Gastrocnemius medialis (tissue), 4 donors: ENCODE results near the gene TPX2. TPM values are rescaled to one million over a fixed set of nuclear protein-coding genes. Genes with fewer than 3 reads are reported as not detected.

Experiments
- ATAC-seq, 2 donors: fragments of 150-250 bp; one replicate each; pipeline ENCODE4 v1.9.1; 2016
- DNase-seq, 2 donors: peaks; one replicate each; pipeline ENCODE4 v3.0.0-alpha.2; 2019
- H3K27ac ChIP-seq, 4 donors: fragments of 200-600 bp; sonication (generic); 1 replicate in 1 of 4; 2 replicates in 3 of 4; pipeline ENCODE4 v1.5.1; 2016 to 2018; ENCODE audit warnings: mild to moderate bottlenecking in 2 of 4, moderate library complexity in 1 of 4
- H3K27me3 ChIP-seq, 3 donors: fragments of 200-600 bp; sonication (generic) in 2 of 3; 1 replicate in 1 of 3; 2 replicates in 2 of 3; pipeline versions ENCODE4 v1.5.1 to v1.6.0; 2016 to 2019; ENCODE audit warnings: mild to moderate bottlenecking in 1 of 3, moderate library complexity in 1 of 3
- H3K36me3 ChIP-seq, 2 donors: fragments of 200-600 bp; sonication (generic) in 1 of 2; one replicate each; pipeline ENCODE4 v1.5.1; 2017 to 2018
- H3K4me1 ChIP-seq, 2 donors: fragments of 200-600 bp; sonication (generic) in 1 of 2; one replicate each; pipeline ENCODE4 v1.5.1; 2016 to 2017; ENCODE audit warnings: mild to moderate bottlenecking in 2 of 2
- H3K4me3 ChIP-seq, 4 donors: fragments of 200-600 bp; sonication (generic) in 3 of 4; 1 replicate in 1 of 4; 2 replicates in 3 of 4; pipeline ENCODE4 v1.5.1; 2016 to 2019; ENCODE audit warnings: mild to moderate bottlenecking in 2 of 4
- H3K9me3 ChIP-seq, 3 donors: fragments of 200-600 bp; sonication (generic) in 2 of 3; 1 replicate in 1 of 3; 2 replicates in 2 of 3; pipeline ENCODE4 v1.5.1; 2016 to 2019
- CTCF ChIP-seq, 5 experiments: fragments of 450-650 bp in 3 of 5; fragments of 200-600 bp in 2 of 5; sonication (generic) in 2 of 5; IDR thresholded peaks in 4 of 5; conservative IDR thresholded peaks in 1 of 5; 1 replicate in 4 of 5; 2 replicates in 1 of 5; pipeline ENCODE4 v1.5.1; 2016 to 2019; ENCODE audit warnings: antibody characterized with exemption in 5 of 5, mild to moderate bottlenecking in 3 of 5, moderate library complexity in 3 of 5
- POLR2A ChIP-seq, 2 donors: fragments of 450-650 bp; IDR thresholded peaks; one replicate each; pipeline ENCODE4 v1.6.1; 2017; ENCODE audit warnings: antibody characterized with exemption in 2 of 2, mild to moderate bottlenecking in 2 of 2, moderate library complexity in 2 of 2
- in situ Hi-C, 4 donors: fragments of 200-750 bp; cut with MboI; loops; one replicate each; pipeline versions ENCODE4 v1.15.0 to v1.8.0; 2017; ENCODE audit warnings: low sequenced_read_pairs in 4 of 4
- intact Hi-C: fragments of 100-400 bp; cut with DNase I; formaldehyde crosslinking; loops from one replicate; pipeline ENCODE4 v1.15.1; 2023; ENCODE audit warnings: low total_unique reads
- total RNA-seq, 4 donors: library from RNA; depleted of rRNA; stranded (reverse); fragments of >200 nt; gene quantifications; one replicate each; pipeline versions ENCODE4 v1.1.0 to v1.2.3, GENCODE V29; 2016

Gene TPX2
- total RNA-seq, 4 donors from 2014 or later: 0.46 to 1.9 (median 1.0) TPM

- DNase-seq (peak; percentile 89 to 94), ATAC-seq (peak; percentile 81 to 96)
- Histone ChIP-seq H3K4me3 (no peak overlapping the region), H3K9me3 (no peaks in the 10 kb centered on the region), H3K36me3 (peaks cover 0 to 4% of the 10 kb centered on the region in 2 donors), H3K27me3 (no peaks in the 10 kb centered on the region), H3K27ac (peak overlapping the region; percentile 79 to 95 (median 80)), H3K4me1 (peaks cover 14 to 33% of the 10 kb centered on the region in 2 donors)
- TF ChIP-seq POLR2A (IDR thresholded peaks at IDR 0.05) (no peak), CTCF (IDR thresholded peaks at IDR 0.05 in 4 of 5, conservative IDR thresholded peaks at IDR 0.05 in 1 of 5) (no peak)
- in situ Hi-C loops: loop anchor here in 1 of 4 donors (25.0 kb wide), 1 partner anchor 99 kb away; the partner anchor contains the start of gene TPX2
- intact Hi-C loops: loop anchor here (2.0 to 10.0 kb wide), 3 partner anchors 13 to 279 kb away; partner anchors contain the start of gene TPX2
These were observed 97.1 kb downstream of the TPX2 start for GRCh38 chr20:31835977-31836852.

GRCh38 chr20:31836853-31837608 lies 97.9 kb downstream of the TPX2 start:
- ATAC-seq: no peak
- H3K4me1 ChIP-seq: peaks cover 14 to 29% of the 10 kb centered on the region in 2 donors
- H3K36me3 ChIP-seq: no peaks in the 10 kb centered on the region
- intact Hi-C loops: loop anchor here (2.0 to 10.0 kb wide), 3 partner anchors 14 to 278 kb away; partner anchors contain the start of gene TPX2
- H3K9me3 ChIP-seq: no peaks in the 10 kb centered on the region
- H3K27me3 ChIP-seq: no peaks in the 10 kb centered on the region
- in situ Hi-C loops: loop anchor here in 1 of 4 donors (25.0 kb wide), 1 partner anchor 100 kb away; the partner anchor contains the start of gene TPX2
- no peak overlapping the region for H3K4me3 ChIP-seq
- DNase-seq: no peak
- TF ChIP-seq POLR2A (IDR thresholded peaks at IDR 0.05) (no peak), CTCF (IDR thresholded peaks at IDR 0.05 in 4 of 5, conservative IDR thresholded peaks at IDR 0.05 in 1 of 5) (no peak)
- H3K27ac ChIP-seq: peak overlapping the region; percentile 79 to 95 (median 80)

- Histone ChIP-seq H3K36me3 (no peaks in the 10 kb centered on the region), H3K4me1 (peaks cover 14 to 29% of the 10 kb centered on the region in 2 donors), H3K4me3 (no peak overlapping the region), H3K9me3 (no peaks in the 10 kb centered on the region), H3K27me3 (no peaks in the 10 kb centered on the region), H3K27ac (peak overlapping the region; percentile 10 to 95 (median 80))
- ATAC-seq (no peak), DNase-seq (no peak)
- TF ChIP-seq POLR2A (IDR thresholded peaks at IDR 0.05) (no peak), CTCF (IDR thresholded peaks at IDR 0.05 in 4 of 5, conservative IDR thresholded peaks at IDR 0.05 in 1 of 5) (no peak)
- in situ Hi-C loops (loop anchor here in 1 of 4 donors (25.0 kb wide), 1 partner anchor 101 kb away; the partner anchor contains the start of gene TPX2), intact Hi-C loops (loop anchor here (2.0 to 10.0 kb wide), 3 partner anchors 15 to 277 kb away; partner anchors contain the start of gene TPX2)
These were observed 98.9 kb downstream of the TPX2 start for GRCh38 chr20:31837896-31838397.

GRCh38 chr20:31838646-31839292 lies 99.7 kb downstream of the TPX2 start:
- Histone ChIP-seq H3K27me3 (no peaks in the 10 kb centered on the region), H3K4me3 (no peak overlapping the region), H3K4me1 (peaks cover 14 to 29% of the 10 kb centered on the region in 2 donors), H3K36me3 (no peaks in the 10 kb centered on the region), H3K9me3 (no peaks in the 10 kb centered on the region), H3K27ac (peak overlapping the region in 2 of 4 donors; percentile 79 to 95)
- in situ Hi-C loops: loop anchor here in 1 of 4 donors (25.0 kb wide), 1 partner anchor 101 kb away; the partner anchor contains the start of gene TPX2
- intact Hi-C loops: loop anchor here (5.0 to 10.0 kb wide), 2 partner anchors 101 to 276 kb away; partner anchors contain the start of gene TPX2
- ATAC-seq (no peak), DNase-seq (no peak)
- no peak for TF ChIP-seq CTCF (IDR thresholded peaks at IDR 0.05 in 4 of 5, conservative IDR thresholded peaks at IDR 0.05 in 1 of 5)
- TF ChIP-seq POLR2A (IDR thresholded peaks at IDR 0.05): no peak
